SK-N-SH (cell line): ENCODE data around the gene NECTIN1. TPM values are rescaled to one million over a fixed set of nuclear protein-coding genes. Genes with fewer than 3 reads are reported as not detected.

Experiments used
- CTCF ChIA-PET: fragments of 300-600, 350-600 bp; formaldehyde crosslinking; extraction: SDS; loops from one replicate; lab custom pipeline; 2021; lab: Yijun Ruan, JAX
- POLR2A ChIA-PET: fragments of 350-600 bp; sonication (Branson Sonifier 250); formaldehyde crosslinking; extraction: SDS; loops from one replicate; lab custom pipeline; 2020; ENCODE audit warnings: antibody characterized with exemption, inconsistent platforms; lab: Yijun Ruan, JAX
- DNase-seq: peaks from one replicate; pipeline ENCODE4 v3.0.0; 2012
- H2AFZ ChIP-seq: fragments of 200-600 bp; sonication (generic); 2 replicates; pipeline ENCODE4 v1.8.1; 2016; ENCODE audit warnings: antibody characterized with exemption, mild to moderate bottlenecking, low read depth
- H3F3A ChIP-seq: fragments of 200-600 bp; sonication (generic); replicated peaks from 2 replicates; pipeline ENCODE3; 2016; ENCODE audit warnings: antibody characterized with exemption, mild to moderate bottlenecking; ENCODE audit not compliant: insufficient read depth
- H3K27ac ChIP-seq, 2 experiments: fragments of 200-500 bp in 1 of 2; fragments of 200-600 bp in 1 of 2; sonication (Bioruptor generic) in 1 of 2; sonication (generic), shearing (Covaris generic) in 1 of 2; 2 replicates each; pipeline versions ENCODE4 v1.5.1 to v1.6.1; 2014 to 2016; ENCODE audit warnings: low read depth in 2 of 2, inconsistent platforms in 1 of 2, low read length in 1 of 2, mild to moderate bottlenecking in 1 of 2, mixed read lengths in 1 of 2
- H3K27me3 ChIP-seq: fragments of 200-600 bp; sonication (generic), shearing (Covaris generic); 2 replicates; pipeline ENCODE4 v1.6.1; 2016; ENCODE audit warnings: mixed run types; ENCODE audit not compliant: insufficient read depth
- H3K36me3 ChIP-seq, 2 experiments: fragments of 200-500 bp in 1 of 2; fragments of 200-600 bp in 1 of 2; sonication (Bioruptor generic) in 1 of 2; sonication (generic) in 1 of 2; replicated peaks in 1 of 2; 2 replicates each; pipeline versions ENCODE3 to v1.5.1; 2014 to 2016; ENCODE audit warnings: low read length in 1 of 2, mild to moderate bottlenecking in 1 of 2; ENCODE audit not compliant: insufficient read depth in 2 of 2, control insufficient read depth in 1 of 2
- H3K4me1 ChIP-seq, 2 experiments: fragments of 200-500 bp in 1 of 2; fragments of 200-600 bp in 1 of 2; sonication (Bioruptor generic) in 1 of 2; sonication (generic), shearing (Covaris generic) in 1 of 2; 2 replicates each; pipeline versions ENCODE4 v1.5.1 to v1.6.1; 2014 to 2016; ENCODE audit warnings: low read depth in 1 of 2, low read length in 1 of 2, mixed run types in 1 of 2; ENCODE audit not compliant: insufficient read depth in 2 of 2, control insufficient read depth in 1 of 2
- H3K4me2 ChIP-seq: fragments of 200-600 bp; sonication (generic), shearing (Covaris generic); 2 replicates; pipeline ENCODE4 v1.6.1; 2017; ENCODE audit warnings: mixed run types
- H3K4me3 ChIP-seq, 2 experiments: fragments of 200-500 bp in 1 of 2; fragments of 200-600 bp in 1 of 2; sonication (Bioruptor generic) in 1 of 2; sonication (generic), shearing (Covaris generic) in 1 of 2; 2 replicates each; pipeline versions ENCODE4 v1.5.1 to v1.8.1; 2014 to 2016; ENCODE audit warnings: low read depth in 2 of 2, inconsistent platforms in 1 of 2, low read length in 1 of 2, mild to moderate bottlenecking in 1 of 2, mixed read lengths in 1 of 2, moderate library complexity in 1 of 2
- H3K79me2 ChIP-seq: fragments of 200-600 bp; sonication (generic); 2 replicates; pipeline ENCODE4 v1.8.1; 2017; ENCODE audit warnings: mild to moderate bottlenecking; ENCODE audit not compliant: insufficient read depth
- H3K9ac ChIP-seq: fragments of 200-600 bp; sonication (generic); 2 replicates; pipeline ENCODE4 v1.6.1; 2017; ENCODE audit warnings: mixed run types
- H3K9me2 ChIP-seq: fragments of 200-600 bp; sonication (generic); 2 replicates; pipeline ENCODE4 v1.6.1; 2017; ENCODE audit warnings: mixed run types
- H3K9me3 ChIP-seq: fragments of 200-600 bp; sonication (generic); 2 replicates; pipeline ENCODE4 v1.6.1; 2017; ENCODE audit warnings: mixed run types, mild to moderate bottlenecking, moderate library complexity
- H4K20me1 ChIP-seq: fragments of 200-600 bp; sonication (generic); 2 replicates; pipeline ENCODE4 v1.6.1; 2017; ENCODE audit warnings: mild to moderate bottlenecking, mixed run types; ENCODE audit not compliant: insufficient read depth
- CHD2 ChIP-seq: fragments of 150-350 bp; IDR thresholded peaks from 2 replicates; pipeline ENCODE4 v1.6.1; 2018; ENCODE audit warnings: low read length; ENCODE audit not compliant: partially characterized antibody
- EP300 ChIP-seq, 2 experiments: IDR thresholded peaks; 2 replicates each; pipeline versions ENCODE4 v1.4.0 to v1.6.1; 2012; ENCODE audit warnings: borderline replicate concordance in 1 of 2, low read depth in 1 of 2, low read length in 1 of 2
- GATA2 ChIP-seq: sonication (generic); formaldehyde crosslinking; IDR thresholded peaks from 2 replicates; pipeline ENCODE4 v1.5.0; 2020; ENCODE audit warnings: mild to moderate bottlenecking, missing genetic modification reagents
- JUND ChIP-seq: IDR thresholded peaks from 2 replicates; pipeline ENCODE4 v1.4.0; 2012
- NFIC ChIP-seq: IDR thresholded peaks from 2 replicates; pipeline ENCODE4 v1.4.0; 2012; ENCODE audit warnings: borderline replicate concordance
- NRF1 ChIP-seq: IDR thresholded peaks from 2 replicates; pipeline ENCODE4 v1.6.1; 2012; ENCODE audit warnings: low read depth, mild to moderate bottlenecking, low read length
- POLR2AphosphoS5 ChIP-seq: IDR thresholded peaks from 2 replicates; pipeline ENCODE4 v1.6.1; 2012; ENCODE audit warnings: low read depth, low read length
- RAD21 ChIP-seq: IDR thresholded peaks from 2 replicates; pipeline ENCODE4 v1.6.1; 2012; ENCODE audit warnings: mild to moderate bottlenecking, low read length
- RCOR1 ChIP-seq: fragments of 150-350 bp; IDR thresholded peaks from 2 replicates; pipeline ENCODE4 v1.6.1; 2017; ENCODE audit warnings: antibody characterized with exemption, low read length
- TAF1 ChIP-seq: IDR thresholded peaks from 2 replicates; pipeline ENCODE4 v1.6.1; 2012; ENCODE audit warnings: low read depth, mild to moderate bottlenecking, low read length, moderate library complexity, borderline replicate concordance
- TCF12 ChIP-seq: IDR thresholded peaks from 2 replicates; pipeline ENCODE4 v1.4.0; 2012
- TEAD4 ChIP-seq: IDR thresholded peaks from 2 replicates; pipeline ENCODE4 v1.4.0; 2012; ENCODE audit warnings: mild to moderate bottlenecking, borderline replicate concordance; ENCODE audit not compliant: insufficient read depth
- YY1 ChIP-seq: IDR thresholded peaks from 2 replicates; pipeline ENCODE4 v1.4.0; 2012; ENCODE audit warnings: low read depth, mild to moderate bottlenecking
- WGBS: methylation state at CpG from one replicate; pipeline ENCODE4 v1.1.6; 2017; ENCODE audit warnings: low lambda C conversion rate; 5-methylcytosine and 5-hydroxymethylcytosine counted together
- polyA plus RNA-seq, 3 experiments: library from polyadenylated mRNA; depleted of rRNA; stranded (reverse); fragments of >200 nt; gene quantifications; 2 replicates each; pipeline ENCODE4 v1.2.3, GENCODE V29; 2012
- TF ChIP-seq, protein P1 (sequence below): IDR thresholded peaks from 2 replicates; pipeline ENCODE4; 2012
- TF ChIP-seq, protein P2 (sequence below): fragments of 200-600 bp; sonication (generic); IDR thresholded peaks from 2 replicates; pipeline ENCODE4 v1.6.1; 2017; ENCODE audit warnings: antibody characterized with exemption, mild to moderate bottlenecking, moderate library complexity
- TF ChIP-seq, protein P3 (sequence below): IDR thresholded peaks from 2 replicates; pipeline ENCODE4 v1.6.1; 2012; ENCODE audit warnings: mild to moderate bottlenecking, low read depth, low read length, moderate library complexity

NECTIN1 gene
- polyA plus RNA-seq, 1 of the 3 experiments (the other 2 are of a cell fraction), result 9.1 TPM

DNA sequence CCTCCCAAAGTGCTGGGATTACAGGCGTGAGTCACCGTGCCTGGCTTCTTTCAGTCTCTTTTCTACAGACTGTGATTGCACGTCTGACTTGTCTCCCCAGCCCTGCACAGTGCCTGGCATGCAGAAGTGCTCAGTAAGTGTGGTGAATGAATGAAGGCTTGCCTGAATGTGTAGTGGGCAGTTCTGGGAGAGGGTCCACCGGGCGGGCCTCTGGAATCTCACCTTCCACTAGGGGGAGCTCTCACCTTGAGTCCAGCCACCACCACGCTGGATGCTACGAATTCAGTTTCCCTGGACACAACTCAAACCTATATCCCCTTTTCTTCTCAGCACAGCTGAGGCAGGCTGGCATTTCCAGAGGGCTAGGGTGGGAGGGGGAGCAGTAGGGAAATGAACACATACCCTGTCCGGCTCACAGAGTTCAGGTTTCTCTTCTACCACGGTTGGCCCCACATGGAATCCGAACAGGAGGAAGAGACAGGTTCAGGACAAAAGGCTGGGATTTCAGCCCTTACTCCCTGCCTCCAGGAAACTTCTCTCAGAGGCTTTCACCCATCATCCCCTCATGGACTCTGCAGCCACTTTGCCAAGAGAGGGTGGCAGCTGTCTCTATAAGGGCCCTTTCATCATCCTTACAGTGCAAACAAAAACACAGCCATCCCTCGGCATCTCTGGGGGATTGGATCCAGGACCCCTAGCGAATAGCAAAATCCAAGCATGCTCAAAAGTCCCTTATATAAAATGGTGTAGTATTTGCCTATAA is 86.8 kb downstream of the NECTIN1 start:
- no peak overlapping the region for H3K4me2 ChIP-seq
- H2AFZ ChIP-seq, result no peak overlapping the region
- H3K27me3 ChIP-seq, result no peaks in the 10 kb centered on the region
- H3K4me3 ChIP-seq, result no peak overlapping the region
- CTCF ChIA-PET, result interaction anchor here (0.6 to 2.1 kb wide), 13 partner anchors 10 to 466 kb away, joined by 3 to 8 read pairs (median 3); no protein-coding TSS in a partner anchor
- DNase-seq, result peak; percentile 50
- WGBS, result 71% methylated on average over 9 of the region's 12 CpGs
- no peaks in the 10 kb centered on the region for H4K20me1 ChIP-seq
- POLR2A ChIA-PET, result no interaction called here
- no peaks in the 10 kb centered on the region for H3K36me3 ChIP-seq
- H3K4me1 ChIP-seq, result peaks cover 0 to 25% of the 10 kb centered on the region in 2 experiments; a peak in 1 of 4 replicates
- no peaks in the 10 kb centered on the region for H3K79me2 ChIP-seq
- no peaks in the 10 kb centered on the region for H3K9me2 ChIP-seq
- no peak overlapping the region for H3K9ac ChIP-seq
- no peaks in the 10 kb centered on the region for H3K9me3 ChIP-seq
- no peaks in the 10 kb centered on the region for H3F3A ChIP-seq
- no peak overlapping the region for H3K27ac ChIP-seq
- TF ChIP-seq, protein P1, sequence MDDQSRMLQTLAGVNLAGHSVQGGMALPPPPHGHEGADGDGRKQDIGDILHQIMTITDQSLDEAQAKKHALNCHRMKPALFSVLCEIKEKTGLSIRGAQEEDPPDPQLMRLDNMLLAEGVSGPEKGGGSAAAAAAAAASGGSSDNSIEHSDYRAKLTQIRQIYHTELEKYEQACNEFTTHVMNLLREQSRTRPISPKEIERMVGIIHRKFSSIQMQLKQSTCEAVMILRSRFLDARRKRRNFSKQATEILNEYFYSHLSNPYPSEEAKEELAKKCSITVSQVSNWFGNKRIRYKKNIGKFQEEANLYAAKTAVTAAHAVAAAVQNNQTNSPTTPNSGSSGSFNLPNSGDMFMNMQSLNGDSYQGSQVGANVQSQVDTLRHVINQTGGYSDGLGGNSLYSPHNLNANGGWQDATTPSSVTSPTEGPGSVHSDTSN, result no peak
- TF ChIP-seq RAD21, result peak; percentile 41
- TF ChIP-seq, protein P2, sequence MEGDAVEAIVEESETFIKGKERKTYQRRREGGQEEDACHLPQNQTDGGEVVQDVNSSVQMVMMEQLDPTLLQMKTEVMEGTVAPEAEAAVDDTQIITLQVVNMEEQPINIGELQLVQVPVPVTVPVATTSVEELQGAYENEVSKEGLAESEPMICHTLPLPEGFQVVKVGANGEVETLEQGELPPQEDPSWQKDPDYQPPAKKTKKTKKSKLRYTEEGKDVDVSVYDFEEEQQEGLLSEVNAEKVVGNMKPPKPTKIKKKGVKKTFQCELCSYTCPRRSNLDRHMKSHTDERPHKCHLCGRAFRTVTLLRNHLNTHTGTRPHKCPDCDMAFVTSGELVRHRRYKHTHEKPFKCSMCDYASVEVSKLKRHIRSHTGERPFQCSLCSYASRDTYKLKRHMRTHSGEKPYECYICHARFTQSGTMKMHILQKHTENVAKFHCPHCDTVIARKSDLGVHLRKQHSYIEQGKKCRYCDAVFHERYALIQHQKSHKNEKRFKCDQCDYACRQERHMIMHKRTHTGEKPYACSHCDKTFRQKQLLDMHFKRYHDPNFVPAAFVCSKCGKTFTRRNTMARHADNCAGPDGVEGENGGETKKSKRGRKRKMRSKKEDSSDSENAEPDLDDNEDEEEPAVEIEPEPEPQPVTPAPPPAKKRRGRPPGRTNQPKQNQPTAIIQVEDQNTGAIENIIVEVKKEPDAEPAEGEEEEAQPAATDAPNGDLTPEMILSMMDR, result peak; percentile 52

DNA sequence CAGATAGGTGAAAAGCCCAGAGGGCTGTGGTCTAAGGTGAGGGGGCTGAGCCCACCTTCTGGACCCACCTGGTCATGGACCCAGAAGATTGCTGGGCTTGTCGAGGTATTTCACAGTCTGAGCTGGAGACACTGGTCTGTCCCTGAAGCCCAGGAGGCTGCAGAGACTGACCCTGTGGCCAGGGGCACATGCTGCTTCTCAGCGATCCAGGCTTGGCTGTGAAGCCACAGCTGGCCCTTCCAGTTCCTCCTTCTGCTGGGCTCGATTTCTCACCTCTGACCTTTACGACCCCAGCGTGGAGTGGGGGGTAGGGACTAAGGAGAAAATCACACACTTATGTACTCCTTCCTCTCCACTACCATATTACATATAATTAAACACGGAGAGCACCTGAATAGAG is 88.5 kb downstream of the NECTIN1 start:
- no peak overlapping the region for H3K9ac ChIP-seq
- H3K27me3 ChIP-seq, result no peaks in the 10 kb centered on the region
- H3K9me3 ChIP-seq, result no peaks in the 10 kb centered on the region
- no peak overlapping the region for H2AFZ ChIP-seq
- no peaks in the 10 kb centered on the region for H3K79me2 ChIP-seq
- no peak for DNase-seq
- ChIA-PET POLR2A (no interaction called here), CTCF (interaction anchor here (0.9 to 3.3 kb wide), 3 partner anchors 16 to 52 kb away, joined by 3 to 12 read pairs (median 3); no protein-coding TSS in a partner anchor)
- H3F3A ChIP-seq, result no peaks in the 10 kb centered on the region
- H4K20me1 ChIP-seq, result no peaks in the 10 kb centered on the region
- H3K4me2 ChIP-seq, result no peak overlapping the region
- no peak overlapping the region for H3K27ac ChIP-seq
- no peaks in the 10 kb centered on the region for H3K36me3 ChIP-seq
- 55% methylated on average over 6 of the region's 6 CpGs for WGBS
- peaks cover 0 to 26% of the 10 kb centered on the region in 2 experiments; a peak in 1 of 4 replicates for H3K4me1 ChIP-seq
- no peak overlapping the region for H3K4me3 ChIP-seq
- no peak for TF ChIP-seq RCOR1
- TF ChIP-seq POLR2AphosphoS5, result no peak
- TF ChIP-seq GATA2, result no peak
- TF ChIP-seq, protein P3, sequence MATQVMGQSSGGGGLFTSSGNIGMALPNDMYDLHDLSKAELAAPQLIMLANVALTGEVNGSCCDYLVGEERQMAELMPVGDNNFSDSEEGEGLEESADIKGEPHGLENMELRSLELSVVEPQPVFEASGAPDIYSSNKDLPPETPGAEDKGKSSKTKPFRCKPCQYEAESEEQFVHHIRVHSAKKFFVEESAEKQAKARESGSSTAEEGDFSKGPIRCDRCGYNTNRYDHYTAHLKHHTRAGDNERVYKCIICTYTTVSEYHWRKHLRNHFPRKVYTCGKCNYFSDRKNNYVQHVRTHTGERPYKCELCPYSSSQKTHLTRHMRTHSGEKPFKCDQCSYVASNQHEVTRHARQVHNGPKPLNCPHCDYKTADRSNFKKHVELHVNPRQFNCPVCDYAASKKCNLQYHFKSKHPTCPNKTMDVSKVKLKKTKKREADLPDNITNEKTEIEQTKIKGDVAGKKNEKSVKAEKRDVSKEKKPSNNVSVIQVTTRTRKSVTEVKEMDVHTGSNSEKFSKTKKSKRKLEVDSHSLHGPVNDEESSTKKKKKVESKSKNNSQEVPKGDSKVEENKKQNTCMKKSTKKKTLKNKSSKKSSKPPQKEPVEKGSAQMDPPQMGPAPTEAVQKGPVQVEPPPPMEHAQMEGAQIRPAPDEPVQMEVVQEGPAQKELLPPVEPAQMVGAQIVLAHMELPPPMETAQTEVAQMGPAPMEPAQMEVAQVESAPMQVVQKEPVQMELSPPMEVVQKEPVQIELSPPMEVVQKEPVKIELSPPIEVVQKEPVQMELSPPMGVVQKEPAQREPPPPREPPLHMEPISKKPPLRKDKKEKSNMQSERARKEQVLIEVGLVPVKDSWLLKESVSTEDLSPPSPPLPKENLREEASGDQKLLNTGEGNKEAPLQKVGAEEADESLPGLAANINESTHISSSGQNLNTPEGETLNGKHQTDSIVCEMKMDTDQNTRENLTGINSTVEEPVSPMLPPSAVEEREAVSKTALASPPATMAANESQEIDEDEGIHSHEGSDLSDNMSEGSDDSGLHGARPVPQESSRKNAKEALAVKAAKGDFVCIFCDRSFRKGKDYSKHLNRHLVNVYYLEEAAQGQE, result no peak
- TF ChIP-seq TEAD4, result no peak
- TF ChIP-seq, protein P2, result no peak
- no peak for TF ChIP-seq EP300 (IDR thresholded peaks at IDR 0.05; ENCODE audit: borderline replicate concordance in 1 of 2, low read depth in 1 of 2, low read length in 1 of 2)
- TF ChIP-seq CHD2, result no peak
- TF ChIP-seq YY1, result no peak
- TF ChIP-seq NFIC, result no peak
- TF ChIP-seq TCF12, result no peak
- no peak for TF ChIP-seq RAD21
- TF ChIP-seq TAF1, result no peak
- TF ChIP-seq NRF1, result no peak
- no peak for TF ChIP-seq JUND
- H3K9me2 ChIP-seq, result no peaks in the 10 kb centered on the region
